ENCODE data around the gene FLOT1. TPM values are rescaled to one million over a fixed set of nuclear protein-coding genes. Genes with fewer than 3 reads are reported as not detected.

Gene FLOT1
- total and polyA plus RNA-seq, 9 donors: 84.5 to 113 (median 105) TPM

DNA sequence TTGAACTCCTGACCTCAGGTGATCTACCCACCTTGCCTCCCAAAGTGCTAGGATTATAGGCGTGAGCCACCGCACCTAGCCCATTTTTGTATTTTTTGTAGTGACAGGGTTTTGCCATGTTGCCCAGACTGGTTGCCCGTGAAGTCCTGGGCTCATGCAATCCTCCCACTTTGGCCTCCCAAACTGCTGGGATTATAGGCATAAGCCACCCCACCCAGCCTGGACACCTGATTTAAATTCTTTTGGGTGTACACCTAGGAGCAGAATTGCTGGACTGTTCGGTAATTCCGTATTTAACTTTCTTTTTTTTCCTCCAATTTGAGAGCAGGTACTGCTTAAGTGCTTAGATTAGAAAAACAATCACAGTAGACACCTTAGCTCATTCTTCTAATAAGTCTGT is 46.1 kb downstream of the FLOT1 start:
- no peak for DNase-seq
- Histone ChIP-seq H3K4me3 (ENCODE audit: low read length) (no peak overlapping the region), H3K9me3 (replicated peaks; ENCODE audit: control insufficient read depth, low read depth, low read length) (no peaks in the 10 kb centered on the region), H3K27ac (ENCODE audit: low read length) (no peak overlapping the region), H3K4me1 (ENCODE audit: control insufficient read depth, insufficient read depth, low read length) (peaks cover 4% of the 10 kb centered on the region), H3K36me3 (ENCODE audit: control insufficient read depth, insufficient read depth, low read length) (peaks cover 9% of the 10 kb centered on the region), H3K27me3 (ENCODE audit: control insufficient read depth, insufficient read depth, low read length) (no peaks in the 10 kb centered on the region)
- no CpG with 5 or more reads among the region's 5 CpGs for WGBS (ENCODE audit: insufficient coverage)

- H3K9me3 ChIP-seq (replicated peaks; ENCODE audit: control insufficient read depth, low read depth, low read length): no peaks in the 10 kb centered on the region
- peaks cover 34% of the 10 kb centered on the region for H3K4me1 ChIP-seq (ENCODE audit: control insufficient read depth, insufficient read depth, low read length)
- H3K27ac ChIP-seq (ENCODE audit: low read length): peak overlapping the region; percentile 99
- no peaks in the 10 kb centered on the region for H3K27me3 ChIP-seq (ENCODE audit: control insufficient read depth, insufficient read depth, low read length)
- H3K4me3 ChIP-seq (ENCODE audit: low read length): peak overlapping the region; percentile 82
- H3K36me3 ChIP-seq (ENCODE audit: control insufficient read depth, insufficient read depth, low read length): peaks cover 17% of the 10 kb centered on the region
- no peak for DNase-seq
- 25% methylated on average over 1 of the region's 8 CpGs for WGBS (ENCODE audit: insufficient coverage)
These were observed 51.2 kb downstream of the FLOT1 start for GRCh38 chr6:30691208-30691847.

GRCh38 chr6:30690403-30691207 is 51.9 kb downstream of the FLOT1 start, which contains the start of gene NRM:
NRM (minus strand) TSS chr6:30690984; CDS start chr6:30690974, 10 bp downstream.
- WGBS (ENCODE audit: insufficient coverage): 0% methylated on average over 19 of the region's 40 CpGs
- H3K27me3 ChIP-seq (ENCODE audit: control insufficient read depth, insufficient read depth, low read length): no peaks in the 10 kb centered on the region
- DNase-seq: peak; percentile 97
- peak within 1 kb of the TSS; percentile 99 for H3K27ac ChIP-seq (ENCODE audit: low read length)
- H3K9me3 ChIP-seq (replicated peaks; ENCODE audit: control insufficient read depth, low read depth, low read length): no peaks in the 10 kb centered on the region
- H3K36me3 ChIP-seq (ENCODE audit: control insufficient read depth, insufficient read depth, low read length): peaks cover 20% of the 10 kb centered on the region
- peak within 1 kb of the TSS; percentile 82 for H3K4me3 ChIP-seq (ENCODE audit: low read length)
- peaks cover 42% of the 10 kb centered on the region for H3K4me1 ChIP-seq (ENCODE audit: control insufficient read depth, insufficient read depth, low read length)

DNA sequence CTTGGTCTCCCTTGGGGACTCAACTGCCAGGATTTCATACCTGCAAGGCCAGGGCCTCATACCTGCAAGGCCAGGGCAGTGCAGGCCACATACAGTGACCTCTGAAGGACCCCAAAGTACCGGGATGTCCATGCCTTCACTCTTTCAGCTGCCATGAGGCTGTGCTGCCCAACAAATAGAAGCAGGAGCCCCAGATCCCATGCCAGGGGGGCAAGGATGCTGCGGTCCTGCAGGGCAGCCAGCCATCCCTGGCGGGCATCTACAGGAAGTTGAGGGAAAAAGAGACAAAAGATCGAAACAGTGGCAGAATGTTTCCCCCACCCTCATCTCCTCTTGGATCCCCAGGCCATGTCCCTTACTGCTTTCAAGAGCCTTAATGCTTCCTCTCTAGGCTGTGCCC is 52.5 kb downstream of the FLOT1 start:
- 0% methylated on average over 1 of the region's 4 CpGs for WGBS (ENCODE audit: insufficient coverage)
- no peaks in the 10 kb centered on the region for H3K9me3 ChIP-seq (replicated peaks; ENCODE audit: control insufficient read depth, low read depth, low read length)
- H3K27ac ChIP-seq (ENCODE audit: low read length): peak overlapping the region; percentile 99
- H3K36me3 ChIP-seq (ENCODE audit: control insufficient read depth, insufficient read depth, low read length): peaks cover 26% of the 10 kb centered on the region
- H3K27me3 ChIP-seq (ENCODE audit: control insufficient read depth, insufficient read depth, low read length): no peaks in the 10 kb centered on the region
- DNase-seq: no peak
- H3K4me1 ChIP-seq (ENCODE audit: control insufficient read depth, insufficient read depth, low read length): peaks cover 48% of the 10 kb centered on the region
- peak overlapping the region; percentile 82 for H3K4me3 ChIP-seq (ENCODE audit: low read length)

DNA sequence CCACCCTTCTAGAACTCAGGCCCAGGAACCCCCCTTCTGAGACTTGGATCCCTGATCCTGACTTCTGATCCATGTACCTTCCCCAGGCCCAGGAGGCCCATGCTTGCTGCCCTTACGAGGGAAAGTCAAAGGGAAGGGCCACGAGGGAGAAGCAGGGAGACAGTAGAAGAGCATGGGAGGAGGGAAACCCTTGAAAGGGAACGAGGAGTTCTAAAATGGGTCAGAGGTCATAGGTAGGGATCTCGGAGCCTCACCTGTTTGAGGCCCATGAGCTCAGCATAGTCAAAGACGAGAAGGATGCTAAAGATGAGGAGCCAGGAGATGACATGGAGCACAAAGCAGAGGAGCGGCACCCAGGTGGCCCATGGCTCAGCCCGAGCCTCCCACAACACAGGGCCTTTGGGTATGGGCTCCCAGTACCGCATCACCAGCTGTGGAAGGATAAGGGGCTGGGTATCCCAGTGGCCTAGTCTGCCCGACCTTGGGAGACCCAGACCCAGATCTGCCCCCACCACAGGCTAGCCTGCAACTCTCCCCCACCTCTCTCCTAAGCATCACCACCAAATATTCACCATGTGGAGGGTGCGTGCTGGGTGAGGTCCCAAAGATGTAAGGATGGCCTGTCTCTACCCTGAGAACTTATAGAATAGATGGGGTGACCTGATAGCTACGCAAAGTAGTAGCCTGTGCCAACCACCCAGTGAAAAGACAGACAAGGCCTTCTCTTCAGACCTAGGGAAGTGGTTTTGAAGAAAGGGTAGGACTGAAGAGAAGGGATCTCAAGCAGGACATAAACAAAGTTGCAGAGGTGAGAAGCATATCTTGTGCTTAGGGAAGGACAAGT is 53.2 kb downstream of the FLOT1 start:
- WGBS (ENCODE audit: insufficient coverage): 77% methylated on average over 8 of the region's 11 CpGs
- peak overlapping the region; percentile 82 for H3K4me3 ChIP-seq (ENCODE audit: low read length)
- peaks cover 55% of the 10 kb centered on the region for H3K4me1 ChIP-seq (ENCODE audit: control insufficient read depth, insufficient read depth, low read length)

GRCh38 chr6:30688569-30688968 is 53.9 kb downstream of the FLOT1 start:
- peaks cover 61% of the 10 kb centered on the region for H3K4me1 ChIP-seq (ENCODE audit: control insufficient read depth, insufficient read depth, low read length)
- no CpG with 5 or more reads among the region's 9 CpGs for WGBS (ENCODE audit: insufficient coverage)
- H3K9me3 ChIP-seq (replicated peaks; ENCODE audit: control insufficient read depth, low read depth, low read length): no peaks in the 10 kb centered on the region
- peak overlapping the region; percentile 99 for H3K27ac ChIP-seq (ENCODE audit: low read length)
- H3K4me3 ChIP-seq (ENCODE audit: low read length): peak overlapping the region; percentile 99
- H3K27me3 ChIP-seq (ENCODE audit: control insufficient read depth, insufficient read depth, low read length): no peaks in the 10 kb centered on the region
- DNase-seq: no peak
- H3K36me3 ChIP-seq (ENCODE audit: control insufficient read depth, insufficient read depth, low read length): peaks cover 29% of the 10 kb centered on the region

More for the DNA sequence above, 53.2 kb downstream of the FLOT1 start:
- H3K9me3 ChIP-seq (replicated peaks; ENCODE audit: control insufficient read depth, low read depth, low read length): no peaks in the 10 kb centered on the region
- H3K36me3 ChIP-seq (ENCODE audit: control insufficient read depth, insufficient read depth, low read length): peaks cover 29% of the 10 kb centered on the region
- H3K27ac ChIP-seq (ENCODE audit: low read length): peak overlapping the region; percentile 99
- DNase-seq: no peak
- H3K27me3 ChIP-seq (ENCODE audit: control insufficient read depth, insufficient read depth, low read length): no peaks in the 10 kb centered on the region

DNA sequence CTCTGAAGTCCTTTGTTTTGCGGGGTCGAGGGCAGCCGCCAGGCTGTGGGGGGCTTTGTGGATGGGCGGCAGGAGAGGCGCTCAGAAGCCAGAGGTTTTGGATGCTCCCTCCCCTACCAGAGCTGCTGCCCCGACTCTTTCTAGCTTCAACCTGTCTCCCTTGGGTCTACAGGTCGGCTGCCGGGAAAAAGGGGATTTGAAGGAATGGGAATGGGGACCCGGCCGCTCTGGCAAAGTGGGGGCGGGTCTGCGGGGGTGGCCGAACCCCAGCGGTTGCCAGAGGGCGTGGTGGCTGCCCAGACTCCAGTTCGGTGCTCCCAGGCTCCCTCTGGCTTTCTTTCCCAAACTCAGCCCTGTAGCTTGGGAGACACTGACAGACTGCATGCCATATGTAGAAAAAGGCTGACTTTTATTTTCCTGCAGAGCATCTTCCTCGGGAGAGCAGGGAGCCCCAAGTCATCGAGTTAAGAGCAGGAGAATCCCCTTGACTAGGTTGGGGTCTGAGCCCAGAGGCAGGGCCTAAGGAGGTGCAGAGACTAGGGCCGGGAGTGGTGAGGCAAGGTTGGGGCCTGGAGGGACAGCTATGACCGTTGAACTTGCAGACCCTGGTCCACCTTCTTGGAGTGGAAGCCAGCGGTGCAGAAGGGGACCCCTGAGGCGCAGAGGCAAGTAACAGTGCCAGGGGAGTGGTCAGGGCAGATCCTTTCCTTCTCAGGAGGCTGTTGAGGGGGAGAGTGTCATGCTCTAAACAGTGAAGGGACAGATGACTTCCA is 54.6 kb downstream of the FLOT1 start:
- Histone ChIP-seq H3K4me1 (ENCODE audit: control insufficient read depth, insufficient read depth, low read length) (peaks cover 68% of the 10 kb centered on the region), H3K27ac (ENCODE audit: low read length) (peak overlapping the region; percentile 99), H3K4me3 (ENCODE audit: low read length) (peak overlapping the region; percentile 99), H3K27me3 (ENCODE audit: control insufficient read depth, insufficient read depth, low read length) (no peaks in the 10 kb centered on the region), H3K9me3 (replicated peaks; ENCODE audit: control insufficient read depth, low read depth, low read length) (no peaks in the 10 kb centered on the region), H3K36me3 (ENCODE audit: control insufficient read depth, insufficient read depth, low read length) (peaks cover 35% of the 10 kb centered on the region)
- peak; percentile 79 for DNase-seq
- whole genome bisulfite sequencing (ENCODE audit: insufficient coverage): 1% methylated on average over 6 of the region's 22 CpGs

DNA sequence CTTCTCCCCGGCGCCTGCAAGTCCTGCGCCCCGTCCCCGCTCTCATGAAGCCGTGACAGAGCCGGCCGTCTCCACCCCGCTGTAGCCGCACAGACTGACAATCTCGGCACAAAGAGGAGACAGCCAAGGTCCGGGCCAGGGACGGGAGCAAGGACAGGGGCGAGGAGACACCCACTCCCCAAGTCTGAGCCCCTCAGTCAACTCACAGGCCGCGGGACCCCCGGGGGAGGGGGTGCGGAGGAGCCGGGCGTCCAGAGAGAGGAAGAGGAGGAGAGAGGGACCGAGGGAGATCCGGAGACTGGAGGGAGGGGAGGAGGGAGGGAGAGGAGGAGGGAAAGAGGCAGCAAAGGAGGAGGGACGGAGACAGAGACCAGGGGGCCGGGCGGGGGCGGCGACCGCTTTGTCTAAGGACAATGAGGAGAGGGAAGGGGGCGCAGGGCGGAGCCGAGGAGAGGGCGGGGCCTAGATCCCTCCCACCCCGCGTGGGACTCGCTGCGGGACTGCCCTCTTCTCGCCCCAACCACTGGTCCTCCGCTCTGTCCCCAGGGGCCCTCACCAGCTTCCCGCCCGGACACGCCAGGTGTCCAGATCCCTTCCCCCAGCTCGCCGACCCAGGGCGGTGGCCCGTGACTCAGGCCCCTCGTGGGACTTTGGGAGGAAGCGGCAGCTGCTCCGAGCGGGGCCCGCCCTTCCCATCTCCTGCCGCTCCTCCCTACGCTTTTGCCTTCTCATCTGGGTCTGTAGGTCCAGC is 55.4 kb downstream of the FLOT1 start:
- 0% methylated on average over 39 of the region's 52 CpGs for WGBS (ENCODE audit: insufficient coverage)
- no peaks in the 10 kb centered on the region for H3K27me3 ChIP-seq (ENCODE audit: control insufficient read depth, insufficient read depth, low read length)
- H3K4me1 ChIP-seq (ENCODE audit: control insufficient read depth, insufficient read depth, low read length): peaks cover 76% of the 10 kb centered on the region

More for the DNA sequence above, 55.4 kb downstream of the FLOT1 start:
- Histone ChIP-seq H3K4me3 (ENCODE audit: low read length) (peak overlapping the region; percentile 99), H3K9me3 (replicated peaks; ENCODE audit: control insufficient read depth, low read depth, low read length) (no peaks in the 10 kb centered on the region), H3K27ac (ENCODE audit: low read length) (peak overlapping the region; percentile 99), H3K36me3 (ENCODE audit: control insufficient read depth, insufficient read depth, low read length) (peaks cover 41% of the 10 kb centered on the region)
- DNase-seq: peak; percentile 99

All from muscle of leg (tissue), 11 donors.